Bronchial smooth muscle cell (primary cell): ENCODE data around the gene VWDE. TPM values are rescaled to one million over a fixed set of nuclear protein-coding genes. Genes with fewer than 3 reads are reported as not detected.

Experiments used
- total RNA-seq: library from RNA; depleted of rRNA; stranded (reverse); fragments of >200 nt; gene quantifications from 2 replicates; pipeline ENCODE4 v1.2.1, GENCODE V29; 2014

VWDE gene
- total RNA-seq: under 0.01 and 0.16 TPM in 2 replicates

GRCh38 chr7:12403287-12404181 lies at the start of gene VWDE:
TSS of gene VWDE (minus strand) at chr7:12403865. CDS start at chr7:12403716, 149 bp downstream.

Other genes starting within 250 kb of the VWDE start
- 36.5 and 44.3 TPM in 2 replicates for gene TMEM106B, start 192.6 kb downstream of the VWDE start, total RNA-seq
- gene SCIN, start 166.9 kb upstream of the VWDE start, total RNA-seq: 0.16 TPM in 1 of 2 replicates, not detected in the other